ENCODE measurements around the gene PPM1H.
"Not testable (repeated sequence)": the region's sequence is repeated elsewhere in the genome, so short reads cannot be mapped to it uniquely, and the experiment has no call there.

The PPM1H gene

DNA sequence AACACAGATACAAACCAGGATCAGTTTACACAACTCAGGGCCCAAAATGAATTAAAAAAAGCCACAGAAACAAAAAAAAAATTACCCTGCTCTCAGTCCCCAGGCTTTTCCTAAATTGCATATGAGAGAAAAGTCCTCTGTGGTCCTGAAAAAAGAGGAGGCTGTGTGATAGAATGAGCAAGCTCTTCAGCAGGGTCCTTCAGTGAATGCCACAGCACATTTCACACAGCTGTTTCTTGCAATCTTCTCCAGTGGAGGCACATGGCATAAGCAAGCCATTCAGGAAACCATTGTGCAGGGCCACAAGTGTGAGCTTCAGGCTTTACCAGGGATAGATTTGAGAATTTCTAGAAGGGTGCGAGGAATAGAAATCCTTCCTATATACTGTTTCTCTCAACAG lies 168.5 kb downstream of the PPM1H start:
- TF ChIP-seq CTCF (conservative IDR thresholded peaks at IDR 0.05; ENCODE audit: control insufficient read depth, insufficient read depth, low read depth, low read length) = no peak
- H3K4me3 ChIP-seq (ENCODE audit: control insufficient read depth, low read depth, low read length) = no peak overlapping the region
- DNase-seq (ENCODE audit: low read depth) = no peak

DNA sequence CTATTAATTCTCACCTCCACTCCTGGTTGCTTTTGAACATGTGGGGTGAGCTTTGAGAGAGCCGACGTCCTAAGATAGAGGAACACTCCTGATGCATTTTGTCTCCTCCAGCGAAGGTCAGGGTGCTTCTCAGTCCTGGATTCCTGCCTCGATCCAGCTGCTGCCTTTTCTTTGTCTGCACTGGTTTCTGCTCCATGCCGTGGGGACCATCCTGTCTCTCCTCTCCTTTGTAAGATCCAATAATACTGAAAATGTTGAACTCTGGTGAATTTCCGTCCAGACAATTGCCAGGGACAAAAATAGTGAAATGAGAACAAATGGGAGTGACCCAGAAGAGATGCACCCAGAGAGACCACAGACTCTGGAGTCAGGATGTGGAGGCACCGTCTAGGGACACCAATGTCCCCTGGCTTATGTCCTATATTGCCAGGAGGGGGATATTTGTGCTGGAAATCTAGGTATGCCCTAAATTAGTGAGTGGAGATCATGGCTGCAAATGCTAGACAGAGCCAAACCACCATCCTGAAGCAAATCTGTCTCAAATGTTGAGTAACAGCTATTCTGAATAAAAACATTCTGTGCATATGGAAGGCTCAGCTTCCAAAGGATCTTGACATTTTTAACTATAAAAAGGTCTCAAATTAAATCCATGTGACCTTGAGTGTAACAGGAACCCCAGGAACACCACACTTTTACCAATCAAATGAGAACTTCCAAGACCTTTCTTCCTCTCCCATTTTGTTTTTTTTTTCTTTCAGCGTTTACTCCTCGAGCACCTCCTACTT lies 170.9 kb downstream of the PPM1H start:
- peak; percentile 38 for DNase-seq (ENCODE audit: low read depth)
- no peak for TF ChIP-seq CTCF (conservative IDR thresholded peaks at IDR 0.05; ENCODE audit: control insufficient read depth, insufficient read depth, low read depth, low read length)
- no peak overlapping the region for H3K4me3 ChIP-seq (ENCODE audit: control insufficient read depth, low read depth, low read length)

- no peak overlapping the region for H3K4me3 ChIP-seq (ENCODE audit: control insufficient read depth, low read depth, low read length)
- no peak for TF ChIP-seq CTCF (conservative IDR thresholded peaks at IDR 0.05; ENCODE audit: control insufficient read depth, insufficient read depth, low read depth, low read length)
- no peak for DNase-seq (ENCODE audit: low read depth)
These were observed 171.6 kb downstream of the PPM1H start for GRCh38 chr12:62763312-62763711.

- peak; percentile 12 for DNase-seq (ENCODE audit: low read depth)
- TF ChIP-seq CTCF (conservative IDR thresholded peaks at IDR 0.05; ENCODE audit: control insufficient read depth, insufficient read depth, low read depth, low read length) = no peak
- H3K4me3 ChIP-seq (ENCODE audit: control insufficient read depth, low read depth, low read length) = no peak overlapping the region
These were observed 172.3 kb downstream of the PPM1H start for GRCh38 chr12:62762645-62763044.

GRCh38 chr12:62761658-62762057 lies 173.3 kb downstream of the PPM1H start:
- H3K4me3 ChIP-seq (ENCODE audit: control insufficient read depth, low read depth, low read length) = no peak overlapping the region
- no peak for TF ChIP-seq CTCF (conservative IDR thresholded peaks at IDR 0.05; ENCODE audit: control insufficient read depth, insufficient read depth, low read depth, low read length)
- peak; percentile 90 for DNase-seq (ENCODE audit: low read depth)

GRCh38 chr12:62760779-62761178 lies 174.2 kb downstream of the PPM1H start:
- peak; percentile 32 for DNase-seq (ENCODE audit: low read depth)
- no peak for TF ChIP-seq CTCF (conservative IDR thresholded peaks at IDR 0.05; ENCODE audit: control insufficient read depth, insufficient read depth, low read depth, low read length)
- no peak overlapping the region for H3K4me3 ChIP-seq (ENCODE audit: control insufficient read depth, low read depth, low read length)

GRCh38 chr12:62760341-62760740 lies 174.6 kb downstream of the PPM1H start:
- DNase-seq (ENCODE audit: low read depth); H3K4me3 ChIP-seq (ENCODE audit: control insufficient read depth, low read depth, low read length): not testable (repeated sequence)
